Fibroblast of skin of left biceps (primary cell): ENCODE measurements around the gene BRINP3.

Experiments
- DNase-seq, 2 experiments: peaks; one replicate each; pipeline ENCODE4 v3.0.0-alpha.2; 2013; ENCODE audit warnings: low read depth in 2 of 2

The BRINP3 gene

DNA sequence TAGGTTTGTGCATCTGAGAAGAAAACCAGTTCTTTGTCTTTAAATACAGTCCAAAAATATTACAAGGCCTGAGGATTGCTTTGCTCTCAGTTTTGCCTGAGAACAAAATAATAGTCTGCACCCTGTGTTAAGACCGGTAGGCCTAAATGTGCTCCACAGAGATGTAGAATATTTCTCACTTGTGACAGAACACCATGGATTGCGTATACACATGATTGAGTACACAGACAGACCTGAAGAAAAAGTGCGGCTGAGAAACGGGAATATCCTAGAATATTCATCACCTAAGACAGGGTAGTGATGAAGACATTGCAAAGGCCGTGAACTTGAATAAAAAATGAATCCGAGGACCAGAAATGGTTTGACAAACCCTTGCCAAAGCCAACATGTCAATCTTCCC, 155.4 kb downstream of the BRINP3 start:
- no peak for DNase-seq

DNA sequence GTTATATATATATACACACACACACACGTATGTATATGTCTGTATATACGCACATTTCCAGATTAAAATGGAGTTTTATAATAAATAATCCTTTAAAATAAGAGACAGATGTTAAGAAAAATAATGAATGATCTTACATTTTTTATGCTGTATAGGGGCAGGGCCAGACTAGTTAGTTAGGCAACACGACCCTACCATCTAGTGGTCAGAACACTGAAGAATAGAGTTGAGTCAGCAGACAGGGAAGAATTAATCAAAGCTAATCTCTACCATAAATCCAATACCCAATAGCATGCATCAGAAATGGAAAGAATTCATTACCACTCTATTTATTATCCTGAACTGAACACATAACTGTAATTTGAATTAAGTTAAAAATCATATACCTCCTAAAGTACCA, 156.7 kb downstream of the BRINP3 start:
- peak; percentile 6 to 8 for DNase-seq

DNA sequence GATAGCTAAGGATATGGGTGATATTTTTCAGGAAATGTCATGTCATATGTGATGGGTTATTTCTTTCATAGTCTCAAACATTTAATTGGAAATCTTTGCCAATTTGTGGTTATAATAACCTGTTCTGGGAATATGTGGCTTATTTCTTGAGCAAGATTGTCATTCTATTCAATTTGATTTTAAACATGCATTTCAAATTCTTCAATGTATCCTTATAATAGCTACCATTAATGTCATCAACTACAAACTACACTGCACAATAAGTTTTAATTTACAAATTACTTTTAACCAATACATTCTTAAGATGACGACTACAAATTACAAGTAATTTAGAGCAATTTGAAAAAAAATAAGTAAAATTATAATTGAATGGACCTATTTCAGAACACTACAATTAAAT, 164.9 kb downstream of the BRINP3 start:
- no peak for DNase-seq

DNA sequence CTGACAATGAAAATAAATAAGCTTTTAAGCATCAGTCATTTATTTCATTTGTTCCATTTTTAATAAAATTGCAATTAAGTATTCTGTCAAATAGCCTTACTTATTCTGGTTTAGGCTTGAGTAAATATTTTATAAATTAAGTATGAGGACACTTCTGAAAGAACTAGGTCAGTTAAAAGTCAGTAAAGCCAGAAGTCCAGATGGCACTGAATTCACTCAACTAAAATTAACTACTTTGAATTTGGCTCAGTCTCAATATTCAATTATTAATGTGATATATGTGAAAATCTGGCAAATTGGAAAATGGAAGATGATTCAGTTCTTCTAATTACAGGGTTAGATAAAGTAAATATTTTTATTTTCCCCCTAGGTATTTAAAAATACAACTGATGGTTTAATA, 174.2 kb downstream of the BRINP3 start:
- DNase-seq: no peak

DNA sequence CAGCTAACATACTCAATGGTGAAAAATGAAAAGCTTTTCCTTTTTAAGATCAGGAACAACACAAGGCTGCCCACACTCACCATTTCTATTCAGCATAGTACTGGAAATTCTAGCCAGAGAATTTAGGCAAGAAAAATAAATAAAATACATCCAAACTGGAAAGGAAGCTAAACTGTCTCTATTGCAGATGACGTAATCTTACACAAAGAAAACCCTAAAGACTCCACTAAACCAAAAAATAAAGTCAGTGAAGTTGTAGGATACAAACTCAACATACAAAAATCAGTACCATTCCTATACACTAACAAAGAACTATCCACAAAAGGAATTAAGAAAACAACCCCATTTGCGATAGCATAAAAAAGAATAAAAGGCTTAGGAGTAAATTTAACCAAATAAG, 181.2 kb downstream of the BRINP3 start:
- no peak for DNase-seq

DNA sequence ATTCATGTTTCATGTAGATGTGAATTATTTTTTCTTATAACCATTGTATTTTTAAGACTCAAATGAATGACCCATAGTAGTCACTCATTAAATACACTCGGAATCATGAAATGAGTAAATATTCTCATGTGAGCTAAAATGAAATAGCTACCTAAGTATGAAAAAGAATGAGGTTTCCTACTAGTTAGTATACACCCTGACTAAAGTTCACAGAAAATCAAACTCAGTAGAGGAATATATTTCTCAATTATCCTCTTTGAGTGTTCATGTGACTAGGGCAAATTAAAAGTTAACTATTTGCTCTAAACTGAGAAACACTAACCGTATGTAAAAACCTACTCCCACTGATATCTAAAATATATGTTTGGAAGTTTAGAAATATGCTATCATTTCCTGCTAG, 187.8 kb downstream of the BRINP3 start:
- DNase-seq: no peak

DNA sequence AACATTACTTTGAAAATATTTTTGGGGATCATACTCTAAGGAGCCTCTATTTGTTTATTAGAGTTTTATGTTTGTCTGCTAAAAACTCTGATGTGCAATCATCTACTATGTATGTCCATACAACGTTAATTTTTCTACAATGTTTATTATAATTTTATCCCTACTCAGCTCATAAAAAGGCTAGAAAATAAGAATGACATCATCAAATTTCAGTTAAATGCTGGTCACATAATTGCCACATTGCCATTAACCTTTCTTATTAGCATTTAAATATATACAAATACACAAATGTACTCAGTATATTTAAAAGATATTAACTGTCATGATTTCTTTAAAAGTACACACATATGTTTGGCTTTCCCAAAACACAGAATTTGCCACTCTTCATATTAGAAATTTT, 191.6 kb downstream of the BRINP3 start:
- no peak for DNase-seq

DNA sequence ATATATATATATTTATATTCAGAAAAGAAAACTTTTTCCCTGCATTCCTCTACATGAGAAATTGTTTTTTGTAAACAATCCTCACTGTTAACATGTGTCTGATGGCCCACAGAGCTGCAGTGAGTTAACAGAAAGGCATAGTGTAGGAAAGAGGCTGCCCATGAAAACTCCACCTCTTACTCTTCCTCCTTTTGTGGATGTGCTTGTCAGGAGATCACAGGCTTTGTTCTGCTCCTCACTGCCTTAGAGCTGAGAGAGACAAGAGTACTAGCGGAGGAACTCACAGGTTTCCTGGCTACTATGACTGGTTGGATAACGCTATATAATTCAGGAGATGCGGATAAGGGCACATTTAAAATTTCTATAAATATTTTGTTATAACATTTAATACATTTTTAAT, 200.6 kb downstream of the BRINP3 start:
- DNase-seq: no peak

DNA sequence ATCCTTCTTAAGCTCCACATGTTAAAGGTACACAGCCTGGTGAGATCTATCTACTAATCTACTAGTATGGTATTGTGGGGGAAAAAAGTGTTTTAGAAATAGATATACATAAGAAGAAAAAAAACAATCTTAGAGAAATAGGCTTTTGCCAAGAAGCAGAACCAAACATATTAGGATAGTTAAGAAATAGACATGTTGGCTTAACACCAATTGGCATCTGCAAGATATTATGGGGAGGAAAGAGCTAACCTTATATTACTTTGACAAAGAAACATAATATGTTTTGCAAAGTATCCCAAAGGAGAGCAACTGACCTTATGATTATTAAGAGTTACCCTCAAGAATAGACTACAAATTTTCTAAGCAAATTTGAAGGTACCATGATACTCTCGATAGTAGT, 202.9 kb downstream of the BRINP3 start:
- DNase-seq: no peak

DNA sequence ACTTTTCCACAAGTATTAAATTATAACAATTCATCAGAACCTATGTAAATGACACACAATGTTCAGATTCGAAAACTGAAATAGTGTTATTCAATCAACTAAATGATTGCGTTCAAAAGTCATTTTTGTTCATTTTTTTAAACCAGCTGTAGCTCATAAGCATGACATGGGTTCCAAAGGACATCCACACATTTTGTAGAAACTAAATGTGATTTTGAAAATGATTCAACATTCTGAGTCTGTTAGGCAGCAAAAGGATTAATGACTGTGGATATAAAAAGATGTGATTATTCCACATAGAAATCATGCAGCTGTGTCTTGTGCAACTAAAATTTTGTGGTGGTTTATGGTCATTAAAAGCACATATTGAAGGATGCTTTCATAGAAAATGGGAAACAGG, 204.5 kb downstream of the BRINP3 start:
- no peak for DNase-seq

DNA sequence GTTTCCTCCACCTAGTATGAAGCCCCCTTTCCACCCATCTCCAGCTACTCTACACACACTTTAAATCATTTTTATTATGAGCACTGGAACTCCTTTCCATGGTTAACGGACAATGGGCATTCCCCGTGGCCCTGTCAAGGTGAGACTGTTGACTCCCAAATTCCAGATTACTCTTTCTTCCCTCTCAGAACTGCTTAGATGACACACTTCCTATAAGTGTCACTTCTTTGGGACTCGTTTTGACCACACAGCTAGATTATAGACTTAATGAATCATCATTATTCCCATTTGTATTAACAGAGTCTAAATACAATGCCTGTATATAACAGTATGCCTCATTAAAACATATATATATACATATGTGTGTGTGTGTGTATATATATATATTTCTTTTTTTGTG, 215.1 kb downstream of the BRINP3 start:
- no peak for DNase-seq

DNA sequence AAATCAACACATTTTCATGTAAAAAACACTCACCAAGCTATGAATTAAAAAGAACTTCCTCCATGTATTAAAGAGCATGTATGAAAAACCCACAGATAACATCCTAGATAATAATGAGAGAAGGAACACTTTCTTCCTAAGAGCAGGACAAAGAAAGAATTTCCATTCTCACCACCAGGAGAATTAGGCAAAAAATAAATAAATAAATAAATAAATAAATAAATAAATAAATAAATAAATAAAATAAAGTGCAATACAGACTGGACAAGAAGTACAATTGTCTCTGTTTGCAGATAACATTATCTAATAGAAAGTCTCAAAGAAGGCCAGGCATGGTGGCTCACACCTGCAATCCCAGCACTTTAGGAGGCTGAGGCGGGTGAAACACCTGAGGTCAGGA, 218.2 kb downstream of the BRINP3 start:
- DNase-seq: no peak

DNA sequence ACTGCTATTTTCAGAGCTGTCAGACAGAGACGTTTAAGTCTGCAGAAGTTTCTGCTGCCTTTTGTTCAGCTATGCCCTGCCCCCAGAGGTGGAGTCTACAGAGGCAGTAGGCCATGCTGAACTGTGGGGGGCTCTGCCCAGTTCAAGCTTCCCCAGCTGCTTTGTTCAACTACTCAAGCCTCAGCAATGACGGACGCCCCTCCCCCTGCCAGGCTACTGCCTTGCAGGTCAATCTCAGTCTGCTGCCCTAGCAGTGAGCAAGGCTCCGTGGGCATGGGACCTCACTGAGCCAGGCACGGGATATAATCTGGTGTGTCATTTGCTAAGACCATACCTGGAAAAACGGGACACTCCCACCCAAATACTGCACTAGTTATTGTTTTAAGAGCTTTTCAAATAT, 219.7 kb downstream of the BRINP3 start:
- no peak for DNase-seq

DNA sequence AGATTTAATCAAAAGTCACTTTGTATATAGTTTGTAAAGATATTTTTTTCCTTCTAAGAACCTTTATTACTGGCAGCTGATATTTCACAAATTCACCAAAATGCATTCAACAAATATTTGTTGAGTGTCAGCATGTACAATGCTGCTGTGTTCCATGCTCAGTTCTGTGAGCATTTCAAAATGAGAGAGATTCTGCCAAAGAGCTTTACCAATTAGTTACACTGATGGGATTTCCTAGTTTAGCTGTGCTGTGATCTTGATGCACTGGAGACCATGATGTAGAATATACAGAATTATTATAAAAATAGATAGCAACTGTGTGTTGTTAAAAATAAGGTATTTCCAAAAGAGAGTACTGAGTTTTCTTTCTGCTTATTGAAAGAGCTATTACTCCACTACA, 225.6 kb downstream of the BRINP3 start:
- no peak for DNase-seq

DNA sequence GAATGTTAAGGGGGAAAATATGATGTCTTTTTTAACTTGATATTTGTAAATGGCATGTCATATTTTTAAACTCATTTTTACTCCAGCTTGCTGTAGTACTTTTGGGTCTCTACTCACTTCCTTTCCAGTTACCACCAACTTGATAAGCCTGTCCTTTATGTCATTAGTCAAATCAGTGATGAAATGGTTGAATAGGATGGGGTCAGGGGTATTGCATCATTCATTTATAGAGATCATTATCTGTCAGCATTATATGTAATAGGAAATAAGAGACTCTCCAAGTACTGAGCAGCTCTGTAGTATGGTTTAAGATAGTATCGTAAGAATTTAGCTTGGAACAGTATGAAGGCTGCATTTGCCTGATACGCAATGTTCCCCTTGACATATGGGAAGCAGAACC, 227.3 kb downstream of the BRINP3 start:
- no peak for DNase-seq

DNA sequence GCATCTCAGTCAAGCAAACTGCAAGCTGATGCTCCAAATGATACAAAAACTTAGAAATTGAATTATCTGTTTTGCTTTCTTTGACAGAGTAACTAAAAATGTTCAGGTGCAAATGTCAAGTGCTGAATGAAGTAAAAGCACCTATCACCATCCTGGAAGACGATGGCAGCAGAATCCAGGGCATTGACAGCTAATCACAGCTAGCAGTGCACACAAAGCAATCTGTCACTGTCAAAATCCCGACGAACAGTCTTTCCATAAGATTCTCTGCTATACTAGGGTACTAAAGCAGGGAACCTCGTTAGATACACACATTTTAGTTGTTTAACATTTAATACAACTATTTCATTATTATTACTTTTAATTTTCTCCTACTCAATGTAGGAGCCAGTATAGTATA, 233.3 kb downstream of the BRINP3 start:
- no peak for DNase-seq

DNA sequence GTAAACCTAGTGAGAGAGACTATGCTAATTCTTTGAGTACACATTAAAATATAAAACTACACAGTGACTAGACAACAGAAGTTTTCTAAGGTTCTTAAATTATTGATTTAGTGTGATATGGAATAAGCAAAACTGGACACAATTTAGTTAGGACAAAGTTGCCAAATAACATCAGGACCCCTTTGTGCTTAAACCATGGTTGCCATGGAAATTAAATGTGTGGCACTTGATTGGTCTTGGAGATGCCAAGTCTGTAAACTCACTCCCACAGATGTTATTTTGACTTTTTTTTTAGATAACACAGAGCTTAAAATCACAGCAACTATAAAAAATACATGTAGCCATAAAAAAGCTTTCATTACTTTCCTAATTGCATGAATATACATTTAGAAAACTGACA, 234.6 kb downstream of the BRINP3 start:
- DNase-seq: no peak

DNA sequence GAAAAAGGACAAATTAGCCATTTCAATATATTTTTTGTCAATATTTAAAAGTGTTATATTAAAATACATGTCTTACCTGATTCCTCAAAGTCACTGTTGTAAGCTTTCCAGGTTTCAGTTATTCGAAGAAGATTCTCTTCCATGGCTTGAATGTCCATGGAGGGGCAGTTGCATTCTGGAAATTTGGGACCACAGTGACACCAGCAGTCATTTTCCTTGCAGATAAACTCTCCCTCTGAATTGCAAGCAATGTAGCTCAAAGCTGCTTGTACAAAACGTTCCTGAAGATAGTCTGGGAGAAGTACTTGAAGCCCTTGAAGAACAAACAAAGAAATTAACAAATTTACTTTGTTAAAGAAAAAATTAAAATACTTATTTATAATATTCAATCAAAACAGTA, 251.7 kb downstream of the BRINP3 start:
- no peak for DNase-seq

DNA sequence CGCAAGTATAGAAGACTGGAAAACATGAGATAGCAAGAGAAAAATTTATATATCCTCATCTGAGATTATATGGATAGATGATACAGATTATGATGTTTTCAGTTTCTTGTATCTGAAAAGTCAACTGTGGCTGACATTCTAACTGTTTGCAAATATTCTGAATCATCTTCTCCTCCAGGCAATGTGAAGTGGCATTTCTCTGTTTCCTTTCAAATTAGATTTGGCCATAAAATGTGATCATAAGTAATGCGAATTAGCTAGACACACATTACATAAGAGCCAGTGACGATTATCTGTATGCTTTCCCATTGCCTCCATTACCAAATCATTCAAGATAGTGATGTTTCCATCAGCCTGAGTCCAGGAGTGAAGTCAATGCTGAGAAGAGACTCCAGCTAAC, 265.2 kb downstream of the BRINP3 start:
- no peak for DNase-seq

DNA sequence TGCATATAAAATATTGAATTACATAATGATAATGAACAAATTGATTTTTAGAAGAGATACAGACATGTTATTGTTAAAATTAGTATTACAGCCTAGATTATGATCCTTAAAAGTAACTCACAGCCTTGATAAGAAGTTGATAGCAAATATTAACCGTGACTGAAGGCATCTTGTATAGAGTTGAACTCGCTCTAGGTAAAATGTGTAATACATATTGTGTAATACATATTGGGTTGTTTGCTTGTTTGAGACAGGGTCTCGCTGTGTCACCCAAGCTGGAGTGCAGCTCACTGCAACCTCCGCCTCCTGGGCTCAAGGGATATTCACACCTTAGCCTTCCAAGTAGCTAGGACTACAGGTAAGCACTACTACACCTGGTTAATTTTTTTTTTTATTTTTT, 269.9 kb downstream of the BRINP3 start:
- DNase-seq: no peak

DNA sequence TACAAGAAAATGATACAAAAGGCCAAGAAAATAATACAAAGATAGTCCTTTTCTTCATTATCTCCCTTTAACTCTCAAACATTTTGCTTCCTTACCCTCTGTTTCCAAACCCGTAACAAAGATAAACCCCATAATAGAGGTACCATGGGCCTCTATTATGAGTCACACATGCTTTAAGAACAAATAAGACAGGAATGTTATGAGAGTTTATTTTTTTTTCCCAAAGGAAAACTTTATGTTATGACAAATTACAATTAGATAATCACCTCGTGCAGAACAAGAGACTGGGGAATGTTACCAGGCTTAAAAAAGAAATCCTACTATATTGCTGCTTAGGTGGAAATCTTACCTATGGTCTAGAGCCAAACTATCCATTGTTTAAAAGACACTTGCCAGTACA, 272.0 kb downstream of the BRINP3 start:
- no peak for DNase-seq

DNA sequence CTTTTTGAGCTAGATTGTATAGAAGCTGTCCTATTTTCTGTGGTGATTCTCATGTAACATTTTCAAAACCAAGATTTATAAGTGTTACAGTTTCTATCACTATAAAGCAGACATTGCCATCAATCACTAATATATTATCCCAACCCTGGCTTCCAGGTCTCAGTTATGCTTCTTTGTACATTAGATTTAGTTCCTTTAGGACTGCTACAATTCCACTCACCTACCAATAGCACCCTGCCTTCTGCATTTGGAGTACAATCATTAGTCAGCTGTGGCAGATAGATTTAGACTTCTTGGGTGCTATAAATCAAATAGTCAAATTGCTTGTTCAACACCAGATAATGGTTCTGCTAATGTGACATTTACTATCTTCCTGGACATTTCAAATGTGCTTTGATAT, 281.6 kb downstream of the BRINP3 start:
- DNase-seq: no peak

DNA sequence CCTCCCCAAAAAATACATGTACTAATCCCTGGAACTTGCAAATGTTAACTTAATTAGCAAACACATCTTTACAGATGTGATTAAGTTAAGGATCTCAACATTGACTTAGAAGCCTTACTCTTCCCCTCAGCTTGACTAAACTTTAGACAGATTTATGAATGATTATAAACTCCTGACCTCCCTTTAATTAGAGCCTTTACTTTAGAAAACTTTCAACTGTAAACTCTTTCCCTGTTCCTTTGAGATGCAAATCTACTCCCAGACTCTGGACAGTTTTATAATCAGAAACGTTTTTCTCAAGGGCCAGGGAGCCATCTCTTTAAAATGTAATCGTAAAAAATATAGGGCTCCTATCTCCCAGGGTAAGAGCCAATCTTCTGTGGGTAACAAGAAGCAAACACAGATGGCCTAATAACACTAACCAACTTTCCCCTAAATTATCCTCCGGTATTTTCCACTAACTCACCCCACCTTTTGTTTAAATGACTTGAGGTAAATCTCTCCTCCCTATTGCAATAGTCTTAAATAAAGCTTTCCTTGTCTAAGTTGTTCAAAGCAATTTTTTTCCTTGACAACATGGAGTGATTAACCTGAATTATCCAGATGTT, 284.1 kb downstream of the BRINP3 start:
- no peak for DNase-seq

DNA sequence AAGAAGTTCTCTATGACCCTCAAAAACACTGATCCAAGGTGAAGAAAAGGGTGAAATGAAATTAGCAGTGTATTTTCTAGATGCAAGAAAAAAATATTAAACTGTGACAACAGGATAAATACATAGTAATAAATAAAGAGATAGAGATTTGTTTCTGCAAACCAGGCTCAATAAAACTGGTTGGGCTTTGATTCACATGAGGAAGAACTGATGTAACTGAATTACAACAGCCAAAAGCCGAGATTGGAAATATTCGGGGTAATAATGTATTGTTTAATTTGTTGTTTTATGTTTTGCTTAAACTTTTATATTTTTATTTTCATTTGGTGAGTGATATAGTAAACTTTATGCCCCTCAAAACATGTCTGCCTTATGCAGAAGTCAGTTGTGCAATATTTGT, 285.0 kb downstream of the BRINP3 start:
- no peak for DNase-seq

DNA sequence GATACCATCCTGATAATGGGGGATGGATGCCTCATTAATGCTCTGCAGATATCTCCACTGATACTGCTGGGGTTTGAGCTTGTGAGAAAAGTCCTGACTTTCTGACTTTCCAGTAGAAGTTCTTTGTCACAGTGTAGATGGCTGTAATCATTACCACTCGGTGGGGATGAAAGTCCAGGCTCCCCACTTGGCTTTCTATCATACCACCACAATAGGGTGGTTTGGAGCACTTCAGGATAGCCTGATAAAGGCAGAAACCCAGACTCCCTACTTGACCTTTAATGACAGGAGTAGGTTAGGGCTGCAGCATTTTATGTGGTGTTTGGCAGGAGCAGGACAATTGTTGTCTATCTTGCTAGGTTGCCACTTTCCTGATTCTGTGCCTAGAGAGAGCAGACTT, 294.1 kb downstream of the BRINP3 start:
- DNase-seq: no peak
